Hepatocyte (in vitro differentiated cells): ENCODE data around the gene GGTLC3.
"Not testable (repeated sequence)": the region's sequence is repeated elsewhere in the genome, so short reads cannot be mapped to it uniquely, and the experiment has no call there.

ENCODE experiments used
- CTCF ChIP-seq: fragments of 200-600 bp; sonication (generic); IDR thresholded peaks from 2 replicates; pipeline ENCODE4 v1.5.1; 2016; ENCODE audit warnings: antibody characterized with exemption, mild to moderate bottlenecking; ENCODE audit not compliant: poor library complexity
- EZH2 ChIP-seq: fragments of 200-600 bp; sonication (generic); IDR thresholded peaks from 2 replicates; pipeline ENCODE4 v1.6.1; 2016; ENCODE audit warnings: antibody characterized with exemption, mild to moderate bottlenecking, borderline replicate concordance
- EZH2phosphoT487 ChIP-seq: fragments of 200-600 bp; sonication (generic); IDR thresholded peaks from one replicate; pipeline ENCODE4 v1.6.1; 2018; ENCODE audit warnings: antibody characterized with exemption, mild to moderate bottlenecking, low read depth, moderate library complexity; ENCODE audit not compliant: unreplicated experiment, severe bottlenecking

- TF ChIP-seq CTCF, EZH2phosphoT487, EZH2: not testable (repeated sequence)
These were observed 4.5 kb downstream of the GGTLC3 start for GRCh38 chr22:18513454-18513853.
